Stimulated activated CD8-positive, alpha-beta memory T cell treated with anti-CD3 and anti-CD28 coated beads, Interleukin-15, amount 100 ng/mL, for 24 hours (primary cell): ENCODE data around the gene RHBG.

Source experiments
- DNase-seq: peaks from one replicate; pipeline ENCODE4 v3.0.0-alpha.2; 2020; ENCODE audit warnings: low read depth

The RHBG gene

GRCh38 chr1:156386949-156387869, 18.2 kb downstream of the RHBG start:
- DNase-seq: no peak

GRCh38 chr1:156387870-156388173, 18.8 kb downstream of the RHBG start:
- no peak for DNase-seq

DNA sequence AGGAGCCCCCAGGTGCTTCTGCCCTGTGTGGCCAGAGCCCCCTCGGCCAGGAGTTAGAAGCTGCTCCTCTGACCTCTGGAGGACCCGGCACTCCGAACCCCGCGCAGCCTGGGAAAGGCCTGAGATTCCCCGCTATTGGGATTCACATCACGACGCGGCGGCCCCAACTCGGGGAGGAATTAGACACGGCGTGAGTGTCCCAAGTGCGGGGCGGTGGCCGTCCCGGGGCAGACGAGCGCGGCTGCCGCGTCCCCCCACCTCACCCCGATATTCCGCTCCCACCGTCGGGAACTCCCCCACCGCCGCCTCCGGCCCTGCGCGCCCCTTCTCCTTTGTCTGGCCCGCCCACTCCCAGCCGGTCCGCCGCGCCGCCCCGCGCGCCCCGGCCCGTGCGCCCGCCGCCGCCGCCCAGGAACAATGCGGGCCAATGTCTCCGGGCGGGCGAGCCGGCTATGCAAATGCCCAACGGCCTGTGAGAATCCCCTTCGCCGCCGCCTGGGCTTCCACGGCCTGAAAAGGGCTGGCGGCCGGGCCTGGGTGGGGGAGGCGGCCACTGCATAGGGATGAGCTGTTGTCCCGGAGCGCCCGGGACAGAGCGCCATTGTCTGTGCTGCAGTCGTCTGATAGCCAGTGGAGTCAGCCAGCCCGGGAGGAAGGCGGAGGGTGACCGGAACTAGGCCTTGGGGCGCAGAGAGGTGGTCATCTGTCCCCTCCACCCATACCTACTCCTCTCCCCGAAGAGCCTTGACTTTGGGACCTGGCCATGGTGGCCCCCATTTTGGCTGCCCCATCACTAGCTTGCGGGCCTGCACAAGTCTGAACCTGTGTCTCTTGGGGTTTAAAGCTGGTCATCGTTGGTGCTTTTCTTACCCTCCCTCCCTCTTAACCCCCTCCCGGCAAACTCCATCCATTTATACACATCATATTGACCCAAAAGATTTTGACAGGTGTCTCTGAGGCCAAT, 19.4 kb downstream of the RHBG start:
- DNase-seq: no peak

DNA sequence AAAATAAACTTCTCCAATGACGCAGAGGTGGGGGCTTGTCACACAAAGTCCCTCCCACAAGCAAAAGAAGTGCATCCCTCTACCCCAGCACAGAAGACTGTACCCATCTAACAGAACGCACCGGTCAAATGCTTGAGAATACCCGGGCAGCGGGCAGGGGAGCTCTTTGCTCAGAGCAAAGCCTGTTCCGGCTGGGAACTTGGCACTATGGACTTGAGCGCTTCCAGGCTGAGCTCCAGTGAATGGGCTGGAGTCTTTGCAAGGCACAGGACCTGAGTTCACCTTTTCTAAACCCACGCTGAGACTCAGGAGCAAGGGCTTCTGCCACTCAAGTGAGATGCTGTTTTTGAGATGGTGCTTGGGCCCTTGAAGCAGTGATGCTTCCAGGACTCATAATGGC, 20.3 kb downstream of the RHBG start:
- no peak for DNase-seq

GRCh38 chr1:156390469-156391365, 21.7 kb downstream of the RHBG start:
- DNase-seq: no peak

DNA sequence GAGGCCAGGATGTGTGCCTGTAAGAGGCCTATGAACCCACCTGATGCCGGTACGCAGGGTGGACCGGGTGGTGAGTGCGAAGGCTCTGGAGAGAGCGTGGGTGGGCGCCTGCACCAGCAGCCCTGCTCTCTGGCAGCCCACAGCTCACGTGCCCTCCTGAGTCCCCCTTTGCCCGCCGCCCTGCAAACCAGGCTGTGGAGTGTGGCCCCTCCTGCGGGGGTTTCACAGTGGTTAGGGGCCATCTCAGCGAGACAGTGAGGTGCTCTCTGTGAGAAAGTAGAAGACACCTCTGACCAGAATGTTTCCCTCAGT, 22.3 kb downstream of the RHBG start:
- no peak for DNase-seq

- no peak for DNase-seq
Measured at GRCh38 chr1:156391701-156392100, 22.7 kb downstream of the RHBG start.

DNA sequence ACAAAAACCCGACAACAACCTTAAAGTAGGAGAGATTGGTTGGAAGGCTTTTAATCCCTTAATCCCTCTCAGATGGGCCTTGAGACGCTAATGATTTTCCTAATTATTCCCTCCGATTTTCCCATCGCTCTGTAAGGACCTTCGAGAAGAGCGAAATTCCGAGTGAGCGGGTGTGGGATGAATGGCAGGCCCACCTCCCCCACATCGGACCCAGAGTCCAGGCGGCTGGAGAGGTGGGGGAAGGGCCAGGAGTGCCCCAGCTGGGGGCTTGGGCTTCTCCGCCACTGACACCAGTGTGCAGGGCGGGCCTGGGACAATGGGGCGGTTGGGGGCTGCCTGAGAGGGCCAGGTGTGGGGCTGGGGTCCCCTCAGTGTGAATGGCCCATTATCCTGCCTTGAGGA, 23.4 kb downstream of the RHBG start:
- no peak for DNase-seq

GRCh38 chr1:156393095-156393494, 24.1 kb downstream of the RHBG start:
- no peak for DNase-seq

DNA sequence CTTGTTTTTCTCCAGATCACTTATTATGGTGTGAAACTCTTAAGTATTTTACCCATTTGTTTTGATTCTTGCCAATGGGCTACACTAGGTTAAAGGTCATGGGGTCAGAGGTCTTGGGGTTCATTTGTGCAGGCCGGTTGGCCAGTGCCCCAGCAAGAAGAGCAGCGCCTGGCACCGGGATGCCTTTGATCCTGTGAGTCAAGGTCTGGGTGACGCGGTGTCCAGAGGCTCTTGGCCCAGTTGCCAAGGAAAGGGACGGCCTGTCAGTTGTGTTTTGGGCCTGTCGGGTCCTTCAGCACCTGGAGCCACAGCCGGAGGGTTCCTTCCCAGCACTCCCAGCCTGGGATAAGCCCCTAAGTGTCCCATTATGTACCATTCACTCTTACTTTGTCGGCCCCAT, 25.1 kb downstream of the RHBG start:
- DNase-seq: no peak

DNA sequence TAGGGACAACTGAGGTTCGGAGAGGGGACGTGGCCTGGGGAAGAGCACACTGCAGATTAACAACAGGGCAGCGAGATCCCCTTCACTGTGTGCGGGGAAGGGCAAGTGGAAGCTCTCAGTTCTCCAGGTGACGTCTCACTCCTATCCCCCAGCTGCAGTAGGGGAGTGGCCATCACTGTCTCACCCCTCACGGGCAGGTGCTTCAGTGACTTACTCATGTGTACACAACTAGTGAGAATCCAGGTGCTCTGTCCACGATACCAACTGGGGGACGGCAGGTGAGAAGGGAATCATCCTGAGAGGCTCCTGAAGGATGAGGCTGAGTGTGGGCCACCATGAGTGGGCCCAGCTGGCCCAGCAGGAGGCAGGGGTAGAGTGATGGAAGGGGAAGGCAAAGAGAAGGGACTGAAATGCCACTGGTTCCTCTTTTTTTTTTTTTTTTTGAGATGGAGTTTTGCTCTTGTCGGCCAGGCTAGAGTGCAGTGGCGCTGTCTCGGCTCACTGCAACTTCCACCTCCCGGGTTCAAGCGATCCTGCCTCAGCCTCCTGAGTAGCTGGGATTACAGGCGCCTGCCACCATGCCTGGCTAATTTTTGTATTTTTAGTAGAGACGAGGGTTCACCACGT, 25.9 kb downstream of the RHBG start:
- no peak for DNase-seq

DNA sequence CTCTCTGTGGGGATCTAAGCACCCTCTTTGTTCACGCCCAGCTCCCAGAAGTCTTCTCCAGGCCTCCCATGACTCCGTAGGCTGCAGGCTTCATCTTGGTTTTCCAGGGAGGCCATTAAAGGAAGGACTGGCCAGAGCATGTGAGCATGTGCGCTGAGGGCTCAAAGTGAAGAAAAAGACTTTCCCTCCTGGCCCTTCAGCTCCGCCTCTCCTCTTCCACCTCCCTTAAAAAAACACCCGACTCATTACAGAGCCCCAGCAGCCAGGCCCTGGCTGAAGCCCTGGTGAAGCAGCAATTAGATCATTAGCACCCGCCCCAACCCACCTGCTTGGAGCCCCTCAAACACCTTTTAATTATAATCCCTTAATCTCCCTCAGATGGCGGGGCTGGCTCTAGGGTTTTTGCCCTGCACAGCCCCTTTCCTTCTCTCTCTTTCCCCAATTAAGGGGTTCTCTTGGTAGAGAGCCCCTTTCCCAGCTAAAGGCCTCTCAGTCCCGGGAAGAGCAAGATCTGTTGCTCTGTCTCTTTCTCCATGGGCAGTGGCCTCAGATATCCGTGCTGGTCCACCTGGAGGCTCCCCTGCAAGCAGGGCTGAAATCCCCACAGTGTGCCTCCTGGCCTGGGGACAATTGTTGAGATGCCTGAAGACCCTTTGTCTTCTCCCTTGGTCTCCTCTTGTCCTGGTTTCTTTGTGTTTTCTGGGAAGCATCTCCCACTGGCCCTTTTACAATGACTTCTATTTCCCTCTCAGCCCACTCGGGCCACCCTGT, 30.5 kb downstream of the RHBG start:
- no peak for DNase-seq

DNA sequence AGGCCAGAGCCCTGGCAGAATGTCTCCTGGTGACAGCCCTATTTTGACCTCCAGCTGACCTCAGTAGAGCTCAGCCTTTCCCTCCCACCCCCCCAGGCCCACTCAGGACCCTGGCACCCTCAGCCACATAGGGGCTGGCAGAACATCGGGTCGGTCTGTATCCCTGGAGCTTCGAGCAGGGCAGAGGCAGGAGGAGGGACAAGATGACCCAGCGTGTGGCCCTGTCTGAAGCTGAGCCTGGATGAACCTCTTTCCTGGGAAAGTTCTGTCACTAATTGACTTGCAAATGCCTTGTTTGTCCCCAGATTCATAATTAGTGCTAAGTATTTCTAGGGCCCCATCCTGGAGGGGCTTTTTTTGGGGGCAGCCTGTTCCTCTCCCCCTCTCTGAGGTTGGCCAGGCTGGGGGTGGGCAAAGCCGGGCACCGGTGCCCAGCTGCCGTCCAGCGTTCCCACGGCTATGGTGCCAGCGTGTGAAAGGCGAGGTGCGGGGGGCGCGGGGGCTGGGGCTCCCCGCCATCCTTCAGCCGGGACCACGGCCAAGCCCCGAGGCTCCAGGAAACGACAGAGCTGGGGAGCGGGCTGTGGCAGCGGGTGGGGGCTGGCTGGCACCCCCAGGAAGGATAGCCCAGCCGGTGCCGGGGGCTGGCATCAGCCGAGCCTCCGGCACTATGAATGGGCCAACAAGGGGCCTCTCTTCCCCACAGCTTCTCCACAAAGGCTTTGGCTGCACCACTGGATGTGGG, 31.4 kb downstream of the RHBG start:
- no peak for DNase-seq

DNA sequence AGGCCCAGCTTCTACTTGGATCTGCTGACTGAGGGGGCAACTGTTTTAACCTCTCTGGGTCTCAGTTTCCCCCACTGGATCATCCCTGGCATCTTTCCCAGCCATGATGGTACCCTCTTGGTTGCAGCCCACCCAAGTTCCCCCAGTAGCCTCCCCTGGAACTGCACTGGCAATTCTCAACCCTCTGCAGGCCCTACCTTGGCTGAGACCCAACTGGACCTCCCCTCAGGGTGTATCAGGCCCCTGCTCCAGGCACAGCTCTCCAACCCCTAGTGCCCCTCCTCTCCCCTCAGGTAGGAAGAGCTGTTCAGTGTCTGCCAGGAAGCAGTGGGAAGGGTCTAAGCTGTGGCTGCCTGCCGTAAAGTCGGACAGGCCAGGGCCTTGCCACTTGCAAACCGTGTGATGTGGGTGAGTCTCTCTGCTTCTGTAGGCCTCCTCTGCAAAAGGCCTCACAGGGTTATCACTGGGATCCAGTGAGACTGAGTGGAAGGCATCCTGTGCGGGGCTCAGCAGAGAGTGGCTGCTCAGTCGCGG, 32.1 kb downstream of the RHBG start:
- DNase-seq: no peak

GRCh38 chr1:156401681-156402081, 32.7 kb downstream of the RHBG start:
- DNase-seq: no peak

DNA sequence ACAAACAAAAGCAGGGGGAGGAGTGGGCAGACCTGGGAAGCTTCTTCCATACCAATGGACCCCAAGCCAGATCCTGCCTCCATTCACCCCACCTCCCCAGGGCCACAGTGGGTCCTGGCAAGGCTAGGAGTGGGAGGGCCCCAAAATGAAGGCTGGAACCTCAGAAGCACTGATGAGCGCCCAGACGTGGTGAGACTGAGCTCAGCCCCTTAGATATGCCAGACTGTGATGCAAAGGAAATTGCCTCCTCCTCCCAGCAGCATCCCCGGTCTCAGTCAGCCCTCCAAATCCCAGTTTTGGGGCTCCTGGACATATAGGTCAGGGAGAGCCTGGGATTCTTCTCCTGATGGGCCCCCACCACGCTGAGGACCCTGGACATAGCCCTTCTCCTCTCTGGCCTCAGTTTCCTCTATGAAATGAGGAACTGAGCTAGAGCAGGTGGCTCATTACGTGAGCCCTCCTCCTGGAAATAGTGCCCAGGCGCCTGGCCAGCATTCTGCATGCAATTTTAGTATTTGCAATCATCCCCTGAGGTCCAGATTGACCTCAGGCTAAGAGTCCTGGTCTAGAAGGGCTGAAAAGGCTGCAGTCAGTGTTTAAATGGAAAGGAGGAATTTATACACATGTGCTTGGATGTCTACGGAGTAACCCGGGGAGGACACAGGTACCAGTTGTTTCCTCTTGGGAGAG, 33.5 kb downstream of the RHBG start:
- no peak for DNase-seq

DNA sequence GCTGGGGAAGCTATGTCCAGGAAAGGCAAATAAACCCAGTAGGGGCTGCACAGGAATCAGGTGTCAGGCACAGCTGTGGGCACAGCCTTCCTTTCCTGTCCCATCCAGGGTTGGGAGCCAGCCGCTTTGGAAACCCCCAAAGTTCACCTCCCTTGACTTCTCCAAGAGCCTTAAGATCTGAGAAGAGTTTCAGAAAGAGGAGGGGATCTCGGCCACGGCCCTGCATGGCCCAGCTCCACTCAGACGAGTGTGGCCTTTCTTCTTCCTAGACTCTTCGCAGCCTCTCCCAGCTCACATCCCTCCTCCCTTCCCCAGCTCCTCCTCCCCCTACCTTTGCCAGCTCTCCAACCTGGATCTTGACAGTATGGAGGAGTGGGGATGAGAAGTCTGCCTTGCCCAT, 36.7 kb downstream of the RHBG start:
- no peak for DNase-seq

DNA sequence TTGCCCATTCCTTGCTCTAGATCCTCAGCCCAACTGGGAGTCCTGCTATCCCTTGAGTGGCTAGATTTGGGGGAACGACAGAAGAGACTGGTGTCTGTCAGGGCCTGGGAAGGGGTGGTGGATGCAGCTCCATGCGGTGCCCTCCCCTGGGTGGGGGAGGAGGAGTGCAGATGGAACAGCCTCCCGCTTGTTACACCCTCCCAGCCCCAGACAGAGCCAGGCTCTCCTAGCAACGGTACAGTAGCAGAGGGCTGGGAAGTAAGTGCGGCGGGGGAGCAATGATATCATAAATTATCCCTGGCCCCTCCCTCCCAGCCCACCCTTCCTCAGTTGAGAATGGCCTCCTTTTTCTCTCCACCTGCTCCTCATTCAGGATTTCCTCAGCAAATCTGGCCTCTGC, 37.2 kb downstream of the RHBG start:
- no peak for DNase-seq

DNA sequence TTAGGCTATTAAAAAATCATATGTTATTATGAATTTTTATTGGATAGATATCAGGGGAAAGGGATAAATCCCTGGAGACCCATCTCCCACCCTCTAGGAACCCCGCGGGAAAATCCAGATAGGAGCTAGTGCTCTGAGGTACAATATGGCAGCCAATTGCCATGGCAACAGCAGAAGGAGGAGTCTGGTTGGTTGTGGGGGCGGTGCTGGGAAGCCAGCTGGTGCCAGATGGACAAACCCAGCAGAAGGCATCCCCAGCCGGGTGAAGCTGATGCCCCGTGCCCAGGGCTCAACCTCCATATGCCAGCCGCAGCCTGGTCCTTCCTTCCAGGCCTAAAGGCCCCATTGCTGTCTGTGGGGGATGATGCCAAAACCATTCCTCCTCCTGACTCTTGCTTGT, 38.3 kb downstream of the RHBG start:
- no peak for DNase-seq
